GM19025 (cell line): ENCODE measurements around the gene SLC25A33.
"Not testable (repeated sequence)": the region's sequence is repeated elsewhere in the genome, so short reads cannot be mapped to it uniquely, and the experiment has no call there.

Source experiments
- ATAC-seq: cut with Tn5 transposase; IDR thresholded peaks from one replicate; pipeline ENCODE4 v1.9.1; 2021; ENCODE audit warnings: mild to moderate bottlenecking, low read depth, moderate library complexity; ENCODE audit not compliant: unreplicated experiment

SLC25A33 gene

GRCh38 chr1:9539165-9539828 lies at the start of gene SLC25A33:
SLC25A33 (plus strand) TSS chr1:9539465; CDS start chr1:9539692, 227 bp downstream.
- peak; percentile 90 for ATAC-seq

GRCh38 chr1:9490605-9491339 lies 48.5 kb upstream of the SLC25A33 start:
- ATAC-seq = no peak

GRCh38 chr1:9493326-9493725 lies 45.9 kb upstream of the SLC25A33 start:
- ATAC-seq = no peak

DNA sequence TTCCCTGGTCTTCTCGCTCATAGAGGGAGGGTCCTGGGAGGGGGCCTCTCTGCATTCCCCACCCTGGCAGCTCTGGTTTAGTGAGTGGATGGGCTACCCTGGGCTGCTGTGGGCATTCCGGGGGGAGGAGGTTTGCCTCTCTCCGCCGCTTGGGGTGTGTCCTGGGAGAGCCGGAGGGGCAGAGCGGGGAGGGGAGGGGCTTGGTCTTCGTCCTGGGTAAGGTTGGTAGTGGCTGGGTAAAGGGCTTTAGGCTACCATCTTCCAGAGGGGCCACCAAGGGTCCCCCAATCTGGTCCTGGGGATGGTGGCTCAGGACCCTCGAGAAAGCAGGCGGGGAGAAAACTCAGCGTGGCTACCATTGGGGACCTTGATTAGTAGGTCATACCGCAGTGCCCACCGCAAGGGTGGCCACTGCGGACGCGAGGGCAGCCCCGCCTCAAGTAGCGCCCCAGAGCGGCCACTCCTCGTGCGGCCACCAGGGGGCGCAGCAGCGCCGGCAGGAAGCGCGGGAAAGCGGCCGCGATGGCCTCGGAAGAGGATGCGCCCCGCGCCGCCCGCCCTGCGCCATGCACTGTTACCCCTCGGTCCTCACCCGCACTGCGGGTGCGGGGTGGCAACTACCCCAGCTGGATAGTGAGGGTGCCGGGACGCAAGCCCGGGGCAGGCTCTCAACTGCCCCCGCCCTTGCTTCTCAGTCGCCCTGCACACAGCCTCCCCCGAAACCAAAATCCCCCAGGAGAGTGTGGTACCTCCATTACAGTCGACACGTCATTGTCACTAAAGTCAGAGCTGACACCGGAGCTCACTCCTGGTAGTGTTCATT lies 44.1 kb upstream of the SLC25A33 start:
- ATAC-seq = no peak

- ATAC-seq = no peak
These were observed 43.4 kb upstream of the SLC25A33 start for GRCh38 chr1:9495854-9496374.

GRCh38 chr1:9500756-9501754 lies 38.2 kb upstream of the SLC25A33 start:
- no peak for ATAC-seq

DNA sequence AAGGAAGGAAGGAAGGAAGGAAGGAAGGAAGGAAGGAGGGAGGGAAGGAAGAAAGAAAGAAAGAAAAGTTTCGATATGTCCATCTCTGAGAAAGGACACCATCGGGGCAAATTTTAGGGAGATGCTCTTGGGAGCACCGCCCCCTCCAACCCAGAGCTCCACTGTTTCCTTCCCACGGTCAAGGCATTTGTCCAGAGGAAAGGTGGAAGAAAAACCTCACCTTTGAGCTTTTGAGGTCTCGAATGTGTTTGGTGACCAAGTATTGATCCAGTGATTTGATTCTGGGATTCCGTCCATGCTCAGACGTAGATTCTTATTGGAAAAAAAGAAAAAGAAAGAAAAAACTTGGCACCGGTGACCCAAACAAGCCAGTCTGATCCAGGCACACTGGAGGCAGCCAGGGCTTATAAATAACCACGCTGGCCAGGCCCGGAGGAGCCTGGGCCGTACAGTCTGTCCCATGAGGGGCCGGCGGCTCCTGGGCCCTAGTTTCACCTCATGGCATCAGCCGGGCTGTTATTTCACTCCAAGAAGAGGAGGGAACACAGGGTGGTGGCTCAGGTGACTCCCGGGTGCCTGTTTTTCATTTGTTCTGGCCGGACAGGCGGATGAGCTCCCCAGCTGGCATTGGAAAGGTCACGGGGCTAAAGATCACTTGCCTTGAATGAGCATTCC lies 36.1 kb upstream of the SLC25A33 start:
- no peak for ATAC-seq

GRCh38 chr1:9505143-9505542 lies 34.1 kb upstream of the SLC25A33 start:
- no peak for ATAC-seq

- no peak for ATAC-seq
These were observed 32.4 kb upstream of the SLC25A33 start for GRCh38 chr1:9506901-9507300.

DNA sequence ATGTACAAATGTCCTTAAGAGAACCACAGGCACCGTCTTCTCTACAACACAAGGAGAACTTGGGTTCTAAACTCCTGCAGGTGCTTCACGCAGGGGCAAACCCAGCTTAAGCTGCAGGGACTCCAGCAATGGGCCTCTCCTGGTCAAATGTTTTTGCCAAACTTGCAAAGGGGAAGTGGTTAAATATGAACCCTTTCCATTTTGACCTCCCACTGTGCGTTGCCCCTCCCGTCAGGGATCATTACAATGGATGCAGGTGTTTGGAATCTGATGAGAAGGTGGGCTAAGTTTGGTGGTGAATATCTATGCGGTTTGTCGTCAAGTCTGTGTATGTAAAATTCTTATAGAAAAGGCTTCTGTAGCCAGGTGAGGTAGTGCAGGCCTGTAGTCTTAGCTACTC lies 29.1 kb upstream of the SLC25A33 start:
- ATAC-seq = no peak

GRCh38 chr1:9515550-9515949 lies 23.7 kb upstream of the SLC25A33 start:
- not testable (repeated sequence) for ATAC-seq

DNA sequence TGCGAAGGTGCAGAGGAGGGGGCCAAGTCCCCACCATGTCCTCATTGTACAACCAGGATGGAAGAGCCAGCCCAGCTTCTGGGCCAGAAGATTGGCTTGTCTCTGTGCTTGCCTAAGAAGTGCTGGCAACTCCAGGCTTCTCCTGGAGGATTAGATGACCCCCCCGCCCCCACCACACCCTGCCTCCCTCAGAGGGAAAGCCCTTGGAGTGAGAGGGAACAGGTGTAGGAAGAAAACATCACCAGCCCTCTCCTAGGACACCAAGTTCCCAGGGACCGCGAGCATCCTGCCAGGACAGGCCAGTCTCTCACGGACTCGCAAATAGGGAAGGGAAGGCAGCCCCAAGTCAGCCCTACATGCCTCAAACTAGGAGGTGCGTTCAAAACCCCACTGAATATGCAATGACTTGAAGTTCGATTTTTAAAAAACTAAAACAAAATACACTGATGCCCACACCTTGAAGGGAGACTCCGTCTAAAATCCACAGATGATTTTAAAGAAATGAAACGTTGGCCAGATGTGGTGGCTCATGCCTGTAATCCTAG lies 20.7 kb upstream of the SLC25A33 start:
- ATAC-seq = no peak

DNA sequence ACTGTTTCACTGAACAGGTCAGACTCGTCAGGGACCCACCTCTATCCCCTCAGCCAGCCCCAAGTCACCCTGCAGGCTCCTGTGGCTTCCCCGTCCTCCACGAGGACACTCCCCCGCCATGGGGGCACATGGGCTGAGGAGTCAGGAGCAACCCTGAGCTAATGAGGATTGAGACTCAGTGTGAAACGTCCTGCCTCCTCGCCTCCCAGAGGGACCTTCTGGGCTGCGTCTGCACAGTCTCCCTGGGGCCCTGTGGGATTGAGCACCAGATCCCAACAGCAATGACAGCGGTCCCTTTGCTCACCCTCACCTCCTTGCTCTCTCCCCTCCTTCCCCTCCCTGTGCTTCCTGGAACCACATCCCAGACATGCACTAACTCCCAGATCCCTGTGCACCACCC lies 18.9 kb upstream of the SLC25A33 start:
- no peak for ATAC-seq

DNA sequence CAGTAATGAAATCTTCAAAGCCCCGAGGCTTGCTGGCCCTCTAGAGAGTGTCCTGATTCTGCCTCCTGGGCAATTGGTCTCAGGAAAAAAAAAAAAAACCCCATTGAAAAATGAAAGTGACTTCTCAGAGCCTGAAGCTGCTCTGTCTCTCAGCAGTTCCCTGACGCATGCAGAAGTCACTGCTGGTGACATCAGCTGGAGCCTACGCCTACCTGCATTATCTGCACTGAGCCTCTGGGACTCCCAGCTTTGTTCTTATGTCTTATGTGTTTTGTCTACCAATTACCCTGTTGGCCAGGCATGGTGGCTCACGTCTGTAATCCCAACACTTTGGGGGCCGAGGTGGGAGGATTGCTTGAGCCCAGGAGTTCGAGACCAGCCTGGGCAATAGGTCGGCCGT lies 10.1 kb upstream of the SLC25A33 start:
- ATAC-seq = no peak

DNA sequence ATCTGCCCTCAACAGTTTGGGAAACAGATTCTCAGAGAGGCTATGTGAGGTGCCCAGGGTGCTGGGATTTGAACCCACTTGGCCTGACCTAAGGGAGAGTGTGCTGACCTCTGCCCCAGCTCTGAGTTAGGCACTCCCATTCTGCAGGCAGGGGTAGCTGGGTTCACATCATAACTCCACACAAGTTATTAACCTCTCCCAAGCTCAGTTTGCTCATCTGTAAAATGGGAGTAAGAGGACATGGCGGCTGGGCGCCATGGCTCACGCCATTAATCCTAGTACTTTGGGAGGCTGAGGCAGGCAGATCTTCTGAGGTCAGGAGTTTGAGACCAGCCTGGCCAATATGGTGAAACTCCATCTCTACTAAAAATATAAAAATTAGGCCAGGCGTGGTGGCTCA lies 8.9 kb upstream of the SLC25A33 start:
- no peak for ATAC-seq

DNA sequence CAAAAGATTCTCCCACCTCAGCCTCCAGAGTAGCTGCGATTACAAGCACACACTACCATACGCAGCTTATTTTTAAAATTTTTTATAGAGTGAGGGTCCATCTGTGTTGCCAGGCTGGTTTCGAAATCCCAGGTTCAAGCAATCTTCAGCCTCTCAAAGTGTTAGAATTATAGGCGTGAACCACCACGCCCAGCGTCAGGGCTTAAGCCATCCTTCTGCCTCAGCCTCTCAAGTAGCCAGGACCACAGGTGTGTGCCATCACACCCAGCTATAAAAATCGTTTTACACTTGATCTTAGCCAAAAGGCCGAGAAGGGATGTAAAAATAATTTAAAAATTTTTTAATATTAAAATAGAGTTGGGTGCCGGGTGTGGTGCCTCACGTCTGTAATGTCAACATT lies 4.3 kb upstream of the SLC25A33 start:
- ATAC-seq = no peak

DNA sequence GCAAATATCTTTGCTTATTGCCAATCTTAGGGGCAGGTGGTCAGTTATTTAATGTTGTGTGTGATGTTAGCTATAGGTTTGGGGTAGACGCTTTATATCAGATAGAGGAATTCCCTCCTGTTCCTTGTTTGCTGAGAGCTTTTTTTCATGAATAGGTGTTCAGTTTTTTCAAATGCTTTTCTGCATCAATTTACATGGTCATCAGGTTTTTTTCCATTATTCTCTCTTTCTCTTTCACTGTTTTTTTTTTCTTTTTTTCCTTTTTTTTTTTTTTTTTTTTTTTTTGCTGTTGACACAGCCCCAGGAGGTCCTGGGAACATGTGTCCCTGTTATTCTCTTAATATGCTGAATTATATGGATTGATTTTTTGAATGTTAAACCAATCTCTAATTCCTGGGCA lies 3.0 kb upstream of the SLC25A33 start:
- ATAC-seq = no peak

- no peak for ATAC-seq
These were observed 1.2 kb upstream of the SLC25A33 start for GRCh38 chr1:9537863-9538668.
